Naive B cell (primary cell): ENCODE measurements around the gene SPTBN1. TPM values are rescaled to one million over a fixed set of nuclear protein-coding genes. Genes with fewer than 3 reads are reported as not detected.
A peak's percentile ranks its signal among the peaks of the same experiment; 100 is the strongest.

Experiments
- ATAC-seq, 2 donors: fragments of 150-1000 bp; cut with Tn5 transposase; 2 replicates each; pipeline ENCODE4 v1.10.0; 2021; ENCODE audit warnings: low read depth in 2 of 2, mild to moderate bottlenecking in 2 of 2, moderate library complexity in 2 of 2
- DNase-seq: peaks from one replicate; pipeline ENCODE4 v3.0.0; 2022
- H3K27ac Mint-ChIP-seq, 6 donors: one replicate each; pipeline ENCODE4 v1.8.0; 2020 to 2022; ENCODE audit warnings: mild to moderate bottlenecking in 6 of 6, mixed read lengths in 6 of 6, moderate library complexity in 5 of 6, inconsistent platforms in 2 of 6
- H3K27me3 Mint-ChIP-seq, 3 donors: one replicate each; pipeline ENCODE4 v1.8.0; 2021 to 2022; ENCODE audit warnings: mixed read lengths in 3 of 3, mild to moderate bottlenecking in 1 of 3
- H3K36me3 Mint-ChIP-seq, 2 donors: one replicate each; pipeline ENCODE4 v1.8.0; 2020 to 2022; ENCODE audit warnings: mixed read lengths in 2 of 2, inconsistent platforms in 1 of 2, mild to moderate bottlenecking in 1 of 2
- H3K4me1 Mint-ChIP-seq, 3 donors: one replicate each; pipeline ENCODE4 v1.8.0; 2020 to 2022; ENCODE audit warnings: mixed read lengths in 3 of 3, inconsistent platforms in 1 of 3, mild to moderate bottlenecking in 1 of 3, moderate library complexity in 1 of 3
- H3K4me3 Mint-ChIP-seq, 8 donors: one replicate each; pipeline ENCODE4 v1.8.0; 2020 to 2022; ENCODE audit warnings: mild to moderate bottlenecking in 8 of 8, mixed read lengths in 8 of 8, moderate library complexity in 8 of 8, inconsistent platforms in 2 of 8
- H3K9me3 Mint-ChIP-seq, 7 donors: one replicate each; pipeline ENCODE4 v1.8.0; 2020 to 2022; ENCODE audit warnings: mixed read lengths in 7 of 7, mild to moderate bottlenecking in 5 of 7, inconsistent platforms in 2 of 7, moderate library complexity in 1 of 7
- polyA plus RNA-seq, 6 donors: library from polyadenylated mRNA; unstranded; fragments of 300-500 nt; fragmentation: Illumina TruSeq; gene quantifications; one replicate each; pipeline ENCODE4 v1.2.3, GENCODE V29; 2021; ENCODE audit warnings: low read depth in 6 of 6

SPTBN1 gene
- polyA plus RNA-seq, 6 donors from 2014 or later, result 4.1 to 72.6 (median 24.2) TPM

DNA sequence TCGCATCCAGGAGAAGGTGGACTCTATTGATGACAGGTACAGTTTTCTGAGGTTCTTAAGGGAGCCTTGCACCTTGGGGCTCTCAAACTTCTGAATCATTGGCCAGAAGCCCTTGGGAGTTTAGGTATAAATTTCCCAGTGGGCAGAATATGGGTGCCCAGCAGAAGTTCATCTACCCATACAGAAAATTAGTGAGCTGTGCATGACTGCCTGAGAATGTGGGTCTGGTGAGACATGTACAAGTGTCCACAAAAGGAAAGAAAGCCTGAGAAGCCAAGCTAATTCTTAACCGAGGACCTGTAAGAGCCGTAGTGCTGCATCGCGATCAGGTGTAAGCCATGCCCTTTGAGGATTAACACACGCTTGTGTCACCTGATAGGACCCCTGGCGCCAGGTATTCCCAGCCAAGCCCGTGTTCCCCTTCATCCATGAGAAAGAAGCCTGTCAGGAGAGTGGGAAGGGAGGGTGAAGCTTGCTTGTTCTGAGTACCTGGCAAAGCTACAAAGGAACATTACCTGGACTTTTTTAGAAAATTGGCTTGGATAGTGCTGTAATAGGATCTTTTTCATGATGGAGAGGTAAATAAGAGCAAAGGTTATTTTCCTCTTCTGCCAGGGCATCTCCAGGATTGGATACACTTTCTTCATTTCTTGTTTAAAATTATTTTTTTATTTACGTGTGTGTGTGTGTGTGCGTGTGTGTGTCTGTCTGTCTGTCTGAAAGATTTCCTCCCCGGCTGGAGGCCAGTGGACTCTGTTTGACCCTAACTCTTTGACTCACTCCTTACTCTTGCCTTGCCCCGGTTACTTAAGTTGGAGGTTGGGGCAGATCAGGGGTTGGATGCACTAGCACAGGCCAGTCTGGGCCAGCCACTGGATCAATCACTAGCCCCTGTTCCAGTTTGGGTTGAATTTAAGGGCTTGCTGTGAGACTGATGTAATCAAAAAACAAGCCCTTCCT, 176.9 kb downstream of the SPTBN1 start:
- no peaks in the 10 kb centered on the region for H3K9me3 Mint-ChIP-seq
- no peaks in the 10 kb centered on the region for H3K27me3 Mint-ChIP-seq
- H3K4me1 Mint-ChIP-seq, result peaks cover 36 to 49% (median 49%) of the 10 kb centered on the region in 3 donors
- peaks cover 21 to 36% of the 10 kb centered on the region in 2 donors for H3K36me3 Mint-ChIP-seq
- DNase-seq (no peak), ATAC-seq (no peak)
- no peak overlapping the region for H3K4me3 Mint-ChIP-seq
- H3K27ac Mint-ChIP-seq, result peak overlapping the region in 5 of 6 donors; percentile 31 to 83 (median 77)

DNA sequence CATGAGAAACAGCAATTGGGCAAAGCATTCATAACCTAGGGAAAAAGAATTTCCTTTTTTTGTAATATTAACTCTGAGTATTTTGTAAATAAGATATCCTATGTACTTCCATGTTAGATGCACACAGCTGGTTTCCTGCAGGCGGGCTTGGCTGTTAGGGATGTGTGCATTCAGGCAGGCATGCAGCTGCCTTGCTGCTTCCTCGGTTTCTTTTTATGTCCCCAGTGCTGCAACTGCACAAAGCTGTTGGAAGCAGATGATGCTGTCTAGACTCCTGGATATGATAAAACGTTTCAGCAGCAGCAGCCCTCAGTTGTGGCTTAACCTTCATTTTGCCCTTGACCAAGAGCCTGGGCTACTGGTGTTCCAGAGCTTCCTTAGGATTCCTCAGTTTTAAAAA, 177.9 kb downstream of the SPTBN1 start:
- Mint-ChIP-seq H3K4me1 (peaks cover 37 to 49% (median 49%) of the 10 kb centered on the region in 3 donors), H3K36me3 (peaks cover 16 to 35% of the 10 kb centered on the region in 2 donors)

GRCh38 chr2:54634564-54635511, 178.7 kb downstream of the SPTBN1 start:
- ATAC-seq (peak; percentile 75 to 77), DNase-seq (peak; percentile 45)
- Mint-ChIP-seq H3K4me3 (peak overlapping the region in 7 of 8 donors; percentile 3 to 82 (median 52)), H3K9me3 (no peaks in the 10 kb centered on the region), H3K36me3 (peaks cover 13 to 34% of the 10 kb centered on the region in 2 donors), H3K27me3 (no peaks in the 10 kb centered on the region), H3K27ac (peak overlapping the region; percentile 82 to 91 (median 88)), H3K4me1 (peaks cover 38 to 52% (median 49%) of the 10 kb centered on the region in 3 donors)

More for the DNA sequence above, 177.9 kb downstream of the SPTBN1 start:
- DNase-seq, result no peak
- Mint-ChIP-seq H3K4me3 (peak overlapping the region in 7 of 8 donors; percentile 20 to 82 (median 49)), H3K9me3 (no peaks in the 10 kb centered on the region), H3K27me3 (no peaks in the 10 kb centered on the region), H3K27ac (peak overlapping the region; percentile 75 to 91 (median 88))
- ATAC-seq, result no peak

DNA sequence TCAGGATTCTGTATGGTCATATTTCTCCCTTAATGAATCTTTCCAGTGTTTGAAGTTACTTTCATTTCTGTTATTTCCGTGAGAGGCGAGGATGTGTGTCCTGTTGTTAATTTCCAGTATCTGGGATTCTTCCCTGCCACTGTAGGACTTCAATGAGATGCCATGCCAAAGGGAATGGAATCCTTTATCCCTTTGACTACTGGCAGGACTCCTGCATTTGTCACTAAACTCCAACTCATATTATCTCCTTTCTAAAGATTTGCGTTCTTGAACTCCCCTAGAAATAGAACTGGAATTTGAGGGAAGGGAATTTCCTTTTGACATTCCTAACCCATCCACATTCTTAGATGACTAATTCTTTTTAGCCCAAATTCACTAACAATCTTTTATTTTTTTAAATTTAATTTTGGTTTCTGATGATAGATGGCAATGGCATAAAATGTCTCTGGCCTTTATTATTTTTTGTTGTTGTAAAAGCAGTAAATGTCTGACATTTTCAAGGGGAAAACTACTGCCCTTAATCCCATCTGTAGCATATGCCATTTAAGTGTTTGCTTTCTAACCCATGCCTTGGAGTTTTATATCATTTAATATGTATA, 179.5 kb downstream of the SPTBN1 start:
- H3K36me3 Mint-ChIP-seq, result peaks cover 8 to 30% of the 10 kb centered on the region in 2 donors
- ATAC-seq, result no peak
- H3K9me3 Mint-ChIP-seq, result no peaks in the 10 kb centered on the region
- H3K27ac Mint-ChIP-seq, result peak overlapping the region; percentile 82 to 91 (median 88)
- no peaks in the 10 kb centered on the region for H3K27me3 Mint-ChIP-seq
- DNase-seq, result no peak
- H3K4me1 Mint-ChIP-seq, result peaks cover 38 to 52% (median 49%) of the 10 kb centered on the region in 3 donors
- peak overlapping the region in 3 of 8 donors; percentile 52 to 68 (median 59) for H3K4me3 Mint-ChIP-seq

DNA sequence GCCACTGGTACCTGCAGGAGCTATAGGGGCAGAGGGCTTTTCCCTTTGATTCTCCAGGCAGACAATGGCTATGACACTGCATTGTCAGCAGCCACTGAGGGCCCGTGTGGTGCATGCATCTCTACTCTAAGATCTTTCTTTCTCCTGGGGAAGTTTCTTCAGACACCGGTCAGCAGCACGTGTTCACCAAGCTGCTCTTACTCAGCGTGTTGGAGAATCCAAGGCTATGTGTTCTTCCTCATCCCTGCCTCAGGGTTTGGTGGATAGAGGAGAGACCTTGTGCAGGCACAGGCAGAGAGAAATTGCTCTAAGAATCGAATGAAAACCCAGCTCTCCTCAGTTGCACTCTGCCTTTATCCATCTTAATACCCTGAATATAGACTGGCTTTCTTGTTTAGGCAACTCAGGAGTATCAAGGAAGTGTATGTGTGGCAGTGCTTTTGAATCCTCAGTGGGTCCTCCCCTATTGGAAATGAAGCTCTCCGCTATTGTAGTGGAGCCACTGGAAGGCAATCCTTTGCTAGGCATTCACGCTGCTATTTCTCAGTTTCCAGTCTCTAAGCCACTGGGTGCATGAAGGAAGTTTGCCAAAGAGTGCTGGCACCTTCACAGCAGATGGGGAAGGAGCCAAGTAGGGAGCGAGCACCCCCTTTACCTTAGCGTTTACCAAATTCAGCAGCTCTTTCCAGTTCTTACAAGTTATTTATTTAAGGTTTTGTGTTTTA, 180.4 kb downstream of the SPTBN1 start:
- H3K27me3 Mint-ChIP-seq, result no peaks in the 10 kb centered on the region
- peak overlapping the region in 1 of 6 donors; percentile 12 for H3K27ac Mint-ChIP-seq
- peaks cover 38 to 52% (median 49%) of the 10 kb centered on the region in 3 donors for H3K4me1 Mint-ChIP-seq
- H3K9me3 Mint-ChIP-seq, result no peaks in the 10 kb centered on the region
- no peak for ATAC-seq
- DNase-seq, result no peak
- no peak overlapping the region for H3K4me3 Mint-ChIP-seq
- H3K36me3 Mint-ChIP-seq, result peaks cover 0 to 30% of the 10 kb centered on the region in 2 donors

GRCh38 chr2:54638103-54638502, 182.0 kb downstream of the SPTBN1 start:
- Mint-ChIP-seq H3K4me3 (peak overlapping the region in 1 of 8 donors; percentile 2), H3K9me3 (no peaks in the 10 kb centered on the region), H3K4me1 (peaks cover 34 to 50% (median 39%) of the 10 kb centered on the region in 3 donors), H3K27me3 (no peaks in the 10 kb centered on the region), H3K36me3 (peaks cover 10 to 38% of the 10 kb centered on the region in 2 donors), H3K27ac (peak overlapping the region in 2 of 6 donors; percentile 18 to 84)
- ATAC-seq (peak; percentile 49 to 54), DNase-seq (peak; percentile 22)

- no peaks in the 10 kb centered on the region for H3K9me3 Mint-ChIP-seq
- peaks cover 10 to 41% of the 10 kb centered on the region in 2 donors for H3K36me3 Mint-ChIP-seq
- no peaks in the 10 kb centered on the region for H3K27me3 Mint-ChIP-seq
- H3K4me3 Mint-ChIP-seq, result no peak overlapping the region
- H3K4me1 Mint-ChIP-seq, result peaks cover 32 to 44% (median 34%) of the 10 kb centered on the region in 3 donors
- no peak for ATAC-seq
- no peak for DNase-seq
- H3K27ac Mint-ChIP-seq, result peak overlapping the region in 1 of 6 donors; percentile 84
These were observed 182.7 kb downstream of the SPTBN1 start for GRCh38 chr2:54638774-54639187.

DNA sequence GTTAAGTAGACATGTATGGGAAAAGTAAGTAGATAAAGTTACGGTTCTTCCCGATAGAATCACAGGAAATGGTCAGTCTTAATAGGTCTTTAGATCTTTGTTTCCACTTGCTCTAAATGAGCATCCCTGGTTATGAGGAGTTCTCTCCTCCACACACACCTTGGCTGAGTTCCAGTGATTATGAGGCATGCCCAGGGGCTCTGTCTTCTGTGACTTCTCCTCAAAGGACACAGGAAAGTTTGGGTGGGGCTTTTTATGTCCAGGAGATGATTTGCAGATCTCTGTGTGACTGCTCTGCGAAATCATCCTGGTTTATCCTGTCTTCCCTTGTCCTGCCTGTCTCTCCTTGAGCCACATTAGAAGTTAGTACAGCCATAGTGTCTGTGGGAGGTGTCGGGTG, 183.5 kb downstream of the SPTBN1 start:
- Mint-ChIP-seq H3K4me1 (peaks cover 24 to 35% (median 27%) of the 10 kb centered on the region in 3 donors), H3K9me3 (no peaks in the 10 kb centered on the region), H3K4me3 (no peak overlapping the region), H3K27me3 (no peaks in the 10 kb centered on the region), H3K27ac (peak overlapping the region in 2 of 6 donors; percentile 14 to 89), H3K36me3 (peaks cover 10 to 45% of the 10 kb centered on the region in 2 donors)
- DNase-seq (no peak), ATAC-seq (no peak)

- H3K4me3 Mint-ChIP-seq, result no peak overlapping the region
- H3K9me3 Mint-ChIP-seq, result no peaks in the 10 kb centered on the region
- ATAC-seq (no peak), DNase-seq (no peak)
- peak overlapping the region in 1 of 6 donors; percentile 39 for H3K27ac Mint-ChIP-seq
- H3K36me3 Mint-ChIP-seq, result peaks cover 18 to 44% of the 10 kb centered on the region in 2 donors
- no peaks in the 10 kb centered on the region for H3K27me3 Mint-ChIP-seq
- H3K4me1 Mint-ChIP-seq, result peaks cover 13 to 26% (median 16%) of the 10 kb centered on the region in 3 donors
These were observed 184.9 kb downstream of the SPTBN1 start for GRCh38 chr2:54640834-54641540.

GRCh38 chr2:54641988-54642387, 185.9 kb downstream of the SPTBN1 start:
- DNase-seq, result no peak
- no peak overlapping the region for H3K4me3 Mint-ChIP-seq
- peak overlapping the region in 4 of 6 donors; percentile 8 to 67 (median 40) for H3K27ac Mint-ChIP-seq
- no peak for ATAC-seq
- H3K36me3 Mint-ChIP-seq, result peaks cover 18 to 45% of the 10 kb centered on the region in 2 donors
- no peaks in the 10 kb centered on the region for H3K9me3 Mint-ChIP-seq
- H3K4me1 Mint-ChIP-seq, result peaks cover 13 to 24% (median 13%) of the 10 kb centered on the region in 3 donors
- H3K27me3 Mint-ChIP-seq, result no peaks in the 10 kb centered on the region

DNA sequence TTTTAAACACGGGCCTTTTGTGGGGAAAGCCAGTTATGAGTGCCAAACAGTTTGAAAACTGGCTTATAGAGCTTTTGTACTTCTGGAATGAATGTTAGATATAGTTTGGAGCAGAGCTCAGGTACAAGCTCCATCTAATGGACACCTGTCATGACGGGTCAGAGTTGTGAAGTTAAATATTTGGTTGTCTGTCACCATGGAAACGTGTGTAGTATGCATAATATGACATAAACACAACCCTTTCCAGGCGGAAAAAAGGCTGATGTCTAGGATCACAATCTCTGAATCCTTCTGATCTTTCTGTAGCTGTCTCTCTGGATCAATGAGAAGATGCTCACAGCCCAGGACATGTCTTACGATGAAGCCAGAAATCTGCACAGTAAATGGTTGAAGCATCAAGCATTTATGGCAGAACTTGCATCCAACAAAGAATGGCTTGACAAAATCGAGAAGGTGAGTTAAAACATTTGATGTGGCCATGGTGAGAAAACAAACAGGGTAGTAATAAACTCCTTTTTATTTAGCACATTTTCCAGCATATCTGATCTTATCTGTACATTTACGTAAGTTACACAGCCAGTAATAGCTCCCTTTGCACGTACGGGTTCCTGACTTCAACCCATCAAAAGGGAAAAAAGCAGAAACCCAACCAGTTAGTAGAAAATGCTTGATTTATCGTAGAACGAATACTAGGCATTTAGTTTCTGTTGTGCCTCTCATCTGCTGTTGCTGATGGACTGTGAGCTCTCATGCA, 186.7 kb downstream of the SPTBN1 start:
- peak overlapping the region in 1 of 6 donors; percentile 89 for H3K27ac Mint-ChIP-seq
- DNase-seq, result no peak
- H3K36me3 Mint-ChIP-seq, result peaks cover 24 to 40% of the 10 kb centered on the region in 2 donors
- H3K9me3 Mint-ChIP-seq, result no peaks in the 10 kb centered on the region
- peaks cover 10 to 17% (median 13%) of the 10 kb centered on the region in 3 donors for H3K4me1 Mint-ChIP-seq
- no peaks in the 10 kb centered on the region for H3K27me3 Mint-ChIP-seq
- ATAC-seq, result no peak
- H3K4me3 Mint-ChIP-seq, result no peak overlapping the region
